H1 (cell line): ENCODE data around the gene PIK3C2G. TPM values are rescaled to one million over a fixed set of nuclear protein-coding genes. Genes with fewer than 3 reads are reported as not detected.

Experiments
- CTCF ChIA-PET: fragments of 300-600 bp; sonication (Branson Sonifier 250); formaldehyde crosslinking; loops from one replicate; lab custom pipeline; 2021; ENCODE audit not compliant: partially characterized antibody; lab: Charles Lee
- POLR2A ChIA-PET: fragments of 300-600 bp; sonication (Branson Sonifier 250); formaldehyde crosslinking; loops from one replicate; lab custom pipeline; 2021; ENCODE audit warnings: inconsistent platforms; ENCODE audit not compliant: partially characterized antibody; lab: Charles Lee
- DNase-seq, 2 experiments: peaks; one replicate each; pipeline versions ENCODE4 v3.0.0 to v3.0.0-alpha.2; 2010 to 2022; ENCODE audit warnings: low spot score in 2 of 2, low read depth in 1 of 2, mixed read lengths in 1 of 2
- FAIRE-seq: peaks from 2 replicates; lab custom pipeline; 2011; peaks lifted over from hg19 to GRCh38; lab: Jason Lieb, UNC
- H2AFZ ChIP-seq: 2 replicates; pipeline ENCODE4 v1.8.1; 2012; ENCODE audit warnings: low read length, inconsistent platforms
- H2AK5ac ChIP-seq: 2 replicates; pipeline ENCODE4 v1.6.1; 2013; ENCODE audit warnings: low read depth, low read length
- H2BK120ac ChIP-seq: replicated peaks from 2 replicates; pipeline ENCODE3; 2013; ENCODE audit warnings: low read depth, low read length, inconsistent platforms
- H2BK12ac ChIP-seq: 2 replicates; pipeline ENCODE4 v1.6.1; 2013; ENCODE audit warnings: low read depth, low read length
- H2BK15ac ChIP-seq: 2 replicates; pipeline ENCODE4 v1.6.1; 2013; ENCODE audit warnings: low read length
- H2BK20ac ChIP-seq: 2 replicates; pipeline ENCODE4 v1.6.1; 2013; ENCODE audit warnings: low read length
- H2BK5ac ChIP-seq: 2 replicates; pipeline ENCODE4 v1.6.1; 2013; ENCODE audit warnings: low read depth, low read length
- H3K14ac ChIP-seq: 2 replicates; pipeline ENCODE4 v1.6.1; 2013; ENCODE audit warnings: inconsistent platforms; ENCODE audit not compliant: insufficient read length
- H3K18ac ChIP-seq: 2 replicates; pipeline ENCODE4 v1.6.1; 2013; ENCODE audit warnings: low read length; ENCODE audit errors: extremely low read depth
- H3K23ac ChIP-seq: 2 replicates; pipeline ENCODE4 v1.6.1; 2013; ENCODE audit warnings: inconsistent platforms; ENCODE audit not compliant: insufficient read length
- H3K23me2 ChIP-seq: 2 replicates; pipeline ENCODE4 v1.6.1; 2013; ENCODE audit warnings: low read depth, low read length
- H3K27ac ChIP-seq: 2 replicates; pipeline ENCODE4 v1.6.1; 2011; ENCODE audit warnings: low read depth, low read length, inconsistent platforms
- H3K27me3 ChIP-seq, 4 experiments: replicated peaks in 1 of 4; 1 replicate in 1 of 4; 2 replicates in 3 of 4; pipeline versions ENCODE4 v1.6.1 to v1.8.1; 2011 to 2013; ENCODE audit warnings: low read length in 3 of 4, mild to moderate bottlenecking in 3 of 4, inconsistent platforms in 2 of 4, mixed read lengths in 2 of 4, moderate library complexity in 1 of 4; ENCODE audit not compliant: control insufficient read depth in 3 of 4, insufficient read depth in 3 of 4; ENCODE audit errors: extremely low read depth in 1 of 4
- H3K36me3 ChIP-seq, 4 experiments: 2 replicates each; pipeline versions ENCODE4 v1.6.1 to v1.8.1; 2011 to 2013; ENCODE audit warnings: mild to moderate bottlenecking in 4 of 4, low read length in 3 of 4, moderate library complexity in 2 of 4, control low read depth in 1 of 4, inconsistent platforms in 1 of 4; ENCODE audit not compliant: insufficient read depth in 4 of 4, control insufficient read depth in 2 of 4
- H3K4ac ChIP-seq: replicated peaks from 2 replicates; pipeline ENCODE3; 2013; ENCODE audit warnings: low read length, low read depth, mixed read lengths, inconsistent platforms; ENCODE audit not compliant: insufficient read length
- H3K4me1 ChIP-seq, 4 experiments: replicated peaks in 1 of 4; 1 replicate in 1 of 4; 2 replicates in 3 of 4; pipeline versions ENCODE4 v1.6.1 to v1.8.1; 2011 to 2013; ENCODE audit warnings: low read length in 3 of 4, inconsistent platforms in 2 of 4, mixed read lengths in 1 of 4; ENCODE audit not compliant: insufficient read depth in 4 of 4, control insufficient read depth in 3 of 4
- H3K4me2 ChIP-seq, 2 experiments: 2 replicates each; pipeline versions ENCODE4 v1.6.1 to v1.8.1; 2011 to 2013; ENCODE audit warnings: low read depth in 2 of 2, low read length in 2 of 2, control low read depth in 1 of 2, inconsistent platforms in 1 of 2, mild to moderate bottlenecking in 1 of 2; ENCODE audit not compliant: insufficient read depth in 1 of 2
- H3K4me3 ChIP-seq, 4 experiments: fragments of 200-600, 300-600 bp in 1 of 4; sonication (generic), shearing (Covaris generic), sonication (Bioruptor Twin) in 1 of 4; 2 replicates each; pipeline versions ENCODE4 v1.5.1 to v1.8.1; 2011 to 2016; ENCODE audit warnings: low read length in 4 of 4, low read depth in 3 of 4, control low read depth in 2 of 4, inconsistent platforms in 2 of 4, mild to moderate bottlenecking in 2 of 4, mixed read lengths in 1 of 4, moderate library complexity in 1 of 4; ENCODE audit not compliant: insufficient read depth in 2 of 4; ENCODE audit errors: extremely low read depth in 1 of 4
- H3K56ac ChIP-seq: replicated peaks from 2 replicates; pipeline ENCODE3; 2013; ENCODE audit warnings: low read depth, mild to moderate bottlenecking, mixed read lengths, low read length, inconsistent platforms; ENCODE audit not compliant: insufficient read length
- H3K79me1 ChIP-seq: 2 replicates; pipeline ENCODE4 v1.6.1; 2013; ENCODE audit warnings: low read depth, low read length, control low read depth
- H3K79me2 ChIP-seq, 2 experiments: 2 replicates each; pipeline versions ENCODE4 v1.6.1 to v1.8.1; 2012 to 2013; ENCODE audit warnings: low read length in 2 of 2, mild to moderate bottlenecking in 2 of 2, inconsistent platforms in 1 of 2; ENCODE audit not compliant: insufficient read depth in 2 of 2, control insufficient read depth in 1 of 2
- H3K9ac ChIP-seq, 4 experiments: replicated peaks in 1 of 4; 1 replicate in 1 of 4; 2 replicates in 3 of 4; pipeline versions ENCODE4 v1.6.1 to v1.8.1; 2011 to 2013; ENCODE audit warnings: low read depth in 3 of 4, low read length in 3 of 4, control low read depth in 2 of 4, mild to moderate bottlenecking in 2 of 4, moderate library complexity in 2 of 4, inconsistent platforms in 1 of 4; ENCODE audit errors: extremely low read depth in 1 of 4
- H3K9me3 ChIP-seq, 2 experiments: 2 replicates each; pipeline versions ENCODE4 v1.6.1 to v1.8.1; 2012 to 2013; ENCODE audit warnings: mild to moderate bottlenecking in 2 of 2, moderate library complexity in 2 of 2, control low read depth in 1 of 2, inconsistent platforms in 1 of 2, low read depth in 1 of 2, low read length in 1 of 2, mixed read lengths in 1 of 2; ENCODE audit not compliant: insufficient read depth in 2 of 2
- H4K20me1 ChIP-seq, 2 experiments: replicated peaks in 1 of 2; 2 replicates each; pipeline versions ENCODE3 to v1.8.1; 2011 to 2013; ENCODE audit warnings: inconsistent platforms in 2 of 2, low read length in 2 of 2, mild to moderate bottlenecking in 1 of 2; ENCODE audit not compliant: insufficient read depth in 2 of 2, control insufficient read depth in 1 of 2
- H4K5ac ChIP-seq: 2 replicates; pipeline ENCODE4 v1.6.1; 2013; ENCODE audit warnings: low read length, low read depth, mixed read lengths, inconsistent platforms; ENCODE audit not compliant: insufficient read length
- H4K8ac ChIP-seq: 2 replicates; pipeline ENCODE4 v1.8.0; 2013; ENCODE audit warnings: mild to moderate bottlenecking, moderate library complexity, low read length, inconsistent platforms; ENCODE audit not compliant: insufficient read depth; ENCODE audit errors: extremely low read depth
- H4K91ac ChIP-seq: replicated peaks from 2 replicates; pipeline ENCODE3; 2013; ENCODE audit warnings: low read length, mixed read lengths, inconsistent platforms; ENCODE audit not compliant: insufficient read length
- BACH1 ChIP-seq: IDR thresholded peaks from 2 replicates; pipeline ENCODE4 v1.6.1; 2012; ENCODE audit warnings: low read length, improper control_type of control experiment
- BCL11A ChIP-seq, 2 experiments: IDR thresholded peaks; one replicate each; pipeline ENCODE4 v1.6.1; 2011; ENCODE audit warnings: low read depth in 2 of 2, low read length in 2 of 2, mild to moderate bottlenecking in 2 of 2
- CREB1 ChIP-seq: IDR thresholded peaks from 2 replicates; pipeline ENCODE4 v1.6.1; 2012; ENCODE audit warnings: inconsistent platforms
- GABPA ChIP-seq: IDR thresholded peaks from 2 replicates; pipeline ENCODE4 v1.6.1; 2011; ENCODE audit warnings: mild to moderate bottlenecking, low read length, moderate library complexity, borderline replicate concordance; ENCODE audit not compliant: insufficient read depth
- JUN ChIP-seq: IDR thresholded peaks from 2 replicates; pipeline ENCODE4 v1.6.1; 2011; ENCODE audit warnings: low read depth, mild to moderate bottlenecking, improper control_type of control experiment, low read length
- KDM4A ChIP-seq: IDR thresholded peaks from one replicate; pipeline ENCODE4 v1.7.1; 2012; ENCODE audit warnings: low read depth, mild to moderate bottlenecking, moderate library complexity, low read length, inconsistent platforms; ENCODE audit not compliant: severe bottlenecking
- RNF2 ChIP-seq: fragments of 200-900, 300-1000 bp; sonication (generic); IDR thresholded peaks from 2 replicates; pipeline ENCODE4 v1.7.1; 2016; ENCODE audit warnings: borderline replicate concordance, low read depth, mild to moderate bottlenecking, antibody characterized with exemption, low read length; ENCODE audit not compliant: poor library complexity, severe bottlenecking; ENCODE audit errors: missing control alignments
- RXRA ChIP-seq: IDR thresholded peaks from 2 replicates; pipeline ENCODE4 v1.6.1; 2011; ENCODE audit warnings: low read depth, mild to moderate bottlenecking, low read length, moderate library complexity; ENCODE audit not compliant: insufficient read depth
- SIX5 ChIP-seq: IDR thresholded peaks from 2 replicates; pipeline ENCODE4 v1.6.1; 2011; ENCODE audit warnings: mild to moderate bottlenecking, low read depth, low read length
- SP2 ChIP-seq: IDR thresholded peaks from 2 replicates; pipeline ENCODE4 v1.6.1; 2012; ENCODE audit warnings: mild to moderate bottlenecking, low read length, inconsistent platforms
- polyA plus RNA-seq, 7 experiments: library from polyadenylated mRNA; depleted of rRNA in 3 of 7; stranded (reverse) in 5 of 7; unstranded in 2 of 7; fragments of >200 nt in 5 of 7; fragments of 200-250 nt in 2 of 7; gene quantifications; 1 replicate in 5 of 7; 2 replicates in 1 of 7; 4 replicates in 1 of 7; pipeline versions ENCODE4 v1.2.1 to v1.2.3, GENCODE V29; 2011 to 2013; ENCODE audit warnings: missing spikeins in 2 of 7, mixed read lengths in 2 of 7
- total RNA-seq: library from RNA; stranded (reverse); fragmentation: NEBNext Ultra II Directional; extraction: Animal tissue kit (Norgen Biotek cat#: 25700); gene quantifications from 2 replicates; pipeline ENCODE4 v1.2.1, GENCODE V29; 2021
- TF ChIP-seq, protein P1 (sequence below), 3 experiments: IDR thresholded peaks; 1 replicate in 2 of 3; 2 replicates in 1 of 3; pipeline versions ENCODE4 v1.5.1 to v1.6.1; 2011; ENCODE audit warnings: low read length in 3 of 3, mild to moderate bottlenecking in 3 of 3, inconsistent platforms in 2 of 3, low read depth in 1 of 3, moderate library complexity in 1 of 3; ENCODE audit not compliant: insufficient read depth in 1 of 3; ENCODE audit errors: control extremely low read depth in 1 of 3
- TF ChIP-seq, protein P2 (sequence below): IDR thresholded peaks from 2 replicates; pipeline ENCODE4 v1.6.1; 2012; ENCODE audit warnings: inconsistent platforms

The PIK3C2G gene
- total and polyA plus RNA-seq, 2 of the 8 experiments (the other 6 are each of a cell fraction or from before 2014, with no cell fraction given), result not detected

DNA sequence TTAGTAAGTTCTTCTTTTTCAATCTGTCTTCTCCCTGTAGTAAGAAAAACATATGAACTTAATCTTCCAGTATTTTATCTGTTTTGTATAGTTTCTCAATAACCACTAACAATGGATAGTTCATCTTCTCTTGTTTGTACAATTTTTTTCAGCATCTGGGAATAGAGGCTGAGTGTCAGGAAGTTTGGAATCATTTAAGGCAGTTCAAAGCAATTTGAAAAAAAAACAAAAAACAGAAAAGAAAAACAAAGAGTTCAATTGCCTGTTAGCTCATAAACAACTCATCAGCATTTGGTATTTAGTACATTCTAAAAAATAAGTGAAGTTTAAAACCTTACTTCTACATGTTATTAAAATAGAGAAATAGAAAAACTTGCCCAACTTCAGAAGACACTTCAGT is 359.7 kb downstream of the PIK3C2G start:
- no peaks in the 10 kb centered on the region for H4K20me1 ChIP-seq
- no peak overlapping the region for H4K91ac ChIP-seq
- H3K4me2 ChIP-seq, result no peak overlapping the region
- TF ChIP-seq KDM4A (no peak), SP2 (no peak), BACH1 (no peak), BCL11A (IDR thresholded peaks at IDR 0.05; ENCODE audit: low read depth in 2 of 2, low read length in 2 of 2) (no peak), GABPA (no peak), RXRA (no peak), RNF2 (no peak), CREB1 (no peak), JUN (no peak), SIX5 (no peak)
- TF ChIP-seq, protein P1, sequence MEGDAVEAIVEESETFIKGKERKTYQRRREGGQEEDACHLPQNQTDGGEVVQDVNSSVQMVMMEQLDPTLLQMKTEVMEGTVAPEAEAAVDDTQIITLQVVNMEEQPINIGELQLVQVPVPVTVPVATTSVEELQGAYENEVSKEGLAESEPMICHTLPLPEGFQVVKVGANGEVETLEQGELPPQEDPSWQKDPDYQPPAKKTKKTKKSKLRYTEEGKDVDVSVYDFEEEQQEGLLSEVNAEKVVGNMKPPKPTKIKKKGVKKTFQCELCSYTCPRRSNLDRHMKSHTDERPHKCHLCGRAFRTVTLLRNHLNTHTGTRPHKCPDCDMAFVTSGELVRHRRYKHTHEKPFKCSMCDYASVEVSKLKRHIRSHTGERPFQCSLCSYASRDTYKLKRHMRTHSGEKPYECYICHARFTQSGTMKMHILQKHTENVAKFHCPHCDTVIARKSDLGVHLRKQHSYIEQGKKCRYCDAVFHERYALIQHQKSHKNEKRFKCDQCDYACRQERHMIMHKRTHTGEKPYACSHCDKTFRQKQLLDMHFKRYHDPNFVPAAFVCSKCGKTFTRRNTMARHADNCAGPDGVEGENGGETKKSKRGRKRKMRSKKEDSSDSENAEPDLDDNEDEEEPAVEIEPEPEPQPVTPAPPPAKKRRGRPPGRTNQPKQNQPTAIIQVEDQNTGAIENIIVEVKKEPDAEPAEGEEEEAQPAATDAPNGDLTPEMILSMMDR (IDR thresholded peaks at IDR 0.05; ENCODE audit: control extremely low read depth in 1 of 3, insufficient read depth in 1 of 3, low read depth in 1 of 3, low read length in 3 of 3), result no peak
- TF ChIP-seq, protein P2, sequence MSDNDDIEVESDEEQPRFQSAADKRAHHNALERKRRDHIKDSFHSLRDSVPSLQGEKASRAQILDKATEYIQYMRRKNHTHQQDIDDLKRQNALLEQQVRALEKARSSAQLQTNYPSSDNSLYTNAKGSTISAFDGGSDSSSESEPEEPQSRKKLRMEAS, result no peak
- no peak overlapping the region for H2BK5ac ChIP-seq
- no peak overlapping the region for H2AK5ac ChIP-seq
- H2BK120ac ChIP-seq, result no peak overlapping the region
- ChIA-PET CTCF (no interaction called here), POLR2A (no interaction called here)
- FAIRE-seq, result no peak
- H3K79me2 ChIP-seq, result no peaks in the 10 kb centered on the region
- no peak overlapping the region for H3K18ac ChIP-seq
- H3K56ac ChIP-seq, result no peak overlapping the region
- no peaks in the 10 kb centered on the region for H3K4me1 ChIP-seq
- H3K9ac ChIP-seq, result no peak overlapping the region
- no peaks in the 10 kb centered on the region for H3K27me3 ChIP-seq
- no peak overlapping the region for H3K23ac ChIP-seq
- H3K14ac ChIP-seq, result no peak overlapping the region
- H3K36me3 ChIP-seq, result no peaks in the 10 kb centered on the region
- no peak overlapping the region for H3K27ac ChIP-seq
- H2BK20ac ChIP-seq, result no peak overlapping the region
- H2BK15ac ChIP-seq, result no peak overlapping the region
- no peak overlapping the region for H4K8ac ChIP-seq
- H2BK12ac ChIP-seq, result no peak overlapping the region
- H4K5ac ChIP-seq, result no peak overlapping the region
- H3K9me3 ChIP-seq, result no peaks in the 10 kb centered on the region
- H3K4ac ChIP-seq, result no peak overlapping the region
- H2AFZ ChIP-seq, result no peak overlapping the region
- no peak for DNase-seq
- H3K23me2 ChIP-seq, result no peaks in the 10 kb centered on the region
- no peaks in the 10 kb centered on the region for H3K79me1 ChIP-seq
- no peak overlapping the region for H3K4me3 ChIP-seq
